A673 (cell line): ENCODE results near the gene BCS1L. TPM values are rescaled to one million over a fixed set of nuclear protein-coding genes. Genes with fewer than 3 reads are reported as not detected.

Source experiments
- BruUV-seq: library from RNA; stranded (reverse); fragments of 400-500 nt; replicated peaks from 2 replicates; lab custom pipeline; 2021; lab: Mats Ljungman, UMichigan
- CTCF ChIA-PET: fragments of 300-600 bp; sonication (Branson Sonifier 250); formaldehyde crosslinking; loops from one replicate; lab custom pipeline; 2022; ENCODE audit warnings: antibody characterized with exemption; lab: Charles Lee
- POLR2A ChIA-PET: fragments of 300-600 bp; sonication (Branson Sonifier 250); formaldehyde crosslinking; loops from one replicate; lab custom pipeline; 2022; ENCODE audit warnings: antibody characterized with exemption; ENCODE audit not compliant: low non-redundant PET; lab: Charles Lee
- DNase-seq: peaks from one replicate; pipeline ENCODE4 v3.0.0-alpha.2; 2015; ENCODE audit warnings: low spot score
- H3K27ac ChIP-seq: fragments of 200-600 bp; sonication (generic); 2 replicates; pipeline ENCODE4 v1.5.1; 2016; ENCODE audit warnings: mixed run types, low read depth, mild to moderate bottlenecking, mixed read lengths, antibody characterized with exemption, low read length; ENCODE audit not compliant: poor library complexity, severe bottlenecking
- H3K27me3 ChIP-seq: fragments of 200-600 bp; sonication (generic); replicated peaks from 2 replicates; pipeline ENCODE4 v1.6.1; 2017; ENCODE audit warnings: mixed run types, low read depth, mild to moderate bottlenecking, mixed read lengths, antibody characterized with exemption, low read length; ENCODE audit not compliant: insufficient read depth, poor library complexity
- H3K36me3 ChIP-seq: fragments of 200-600 bp; sonication (generic); 2 replicates; pipeline ENCODE4 v1.6.1; 2016; ENCODE audit warnings: mixed run types, mild to moderate bottlenecking, mixed read lengths, antibody characterized with exemption, low read length; ENCODE audit not compliant: insufficient read depth, poor library complexity, severe bottlenecking
- H3K4me1 ChIP-seq: fragments of 200-600 bp; sonication (generic); 2 replicates; pipeline ENCODE4 v1.6.1; 2017; ENCODE audit warnings: mixed run types, mild to moderate bottlenecking, mixed read lengths, antibody characterized with exemption, low read length; ENCODE audit not compliant: insufficient read depth, poor library complexity, severe bottlenecking
- H3K4me3 ChIP-seq: fragments of 200-600 bp; sonication (generic); 2 replicates; pipeline ENCODE4 v1.5.1; 2016; ENCODE audit warnings: low read depth, mixed run types, mild to moderate bottlenecking, mixed read lengths, low read length; ENCODE audit not compliant: poor library complexity, severe bottlenecking
- H3K9me3 ChIP-seq: fragments of 200-600 bp; sonication (generic); 2 replicates; pipeline ENCODE4 v1.6.1; 2016; ENCODE audit warnings: mixed run types, low read depth, mild to moderate bottlenecking, mixed read lengths, antibody characterized with exemption, low read length; ENCODE audit not compliant: poor library complexity, severe bottlenecking
- CTCF ChIP-seq: fragments of 300-800, 200-600 bp; sonication (generic); conservative IDR thresholded peaks from 2 replicates; pipeline ENCODE4 v1.5.1; 2017; ENCODE audit warnings: low read depth, mild to moderate bottlenecking, antibody characterized with exemption, low read length, moderate library complexity, mixed read lengths
- EZH2 ChIP-seq: fragments of 200-600 bp; sonication (generic); IDR thresholded peaks from 2 replicates; pipeline ENCODE4 v1.6.1; 2017; ENCODE audit warnings: borderline replicate concordance, low read depth, mild to moderate bottlenecking, mixed read lengths, antibody characterized with exemption, low read length; ENCODE audit not compliant: poor library complexity, severe bottlenecking
- intact Hi-C: fragments of 100-400 bp; cut with micrococcal nuclease; formaldehyde crosslinking; loops from one replicate; pipeline ENCODE4 v1.10.0; 2022; ENCODE audit not compliant: unreplicated experiment
- total RNA-seq: library from RNA; stranded (reverse); gene quantifications from 2 replicates; pipeline ENCODE4 v1.2.3, GENCODE V29; 2021

Gene BCS1L
- total RNA-seq, 1 experiment from 2014 or later = 74.1 TPM

- DNase-seq = no peak
- H3K27me3 ChIP-seq = no peaks in the 10 kb centered on the region
- no peak overlapping the region for H3K4me3 ChIP-seq
- no peaks in the 10 kb centered on the region for H3K4me1 ChIP-seq
- TF ChIP-seq CTCF = no peak
- no peak for TF ChIP-seq EZH2
- intact Hi-C loops = loop anchor here (5.0 kb wide), 2 partner anchors 238 to 353 kb away; partner anchors contain the start of gene TMBIM1
- no TSS peak for BruUV-seq
- H3K27ac ChIP-seq = no peak overlapping the region
- CTCF ChIA-PET = no interaction called here
- H3K9me3 ChIP-seq = no peaks in the 10 kb centered on the region
- peaks cover 85% of the 10 kb centered on the region for H3K36me3 ChIP-seq
- POLR2A ChIA-PET = no interaction called here
These were observed 14.4 kb upstream of the BCS1L start for GRCh38 chr2:218645126-218645525.

DNA sequence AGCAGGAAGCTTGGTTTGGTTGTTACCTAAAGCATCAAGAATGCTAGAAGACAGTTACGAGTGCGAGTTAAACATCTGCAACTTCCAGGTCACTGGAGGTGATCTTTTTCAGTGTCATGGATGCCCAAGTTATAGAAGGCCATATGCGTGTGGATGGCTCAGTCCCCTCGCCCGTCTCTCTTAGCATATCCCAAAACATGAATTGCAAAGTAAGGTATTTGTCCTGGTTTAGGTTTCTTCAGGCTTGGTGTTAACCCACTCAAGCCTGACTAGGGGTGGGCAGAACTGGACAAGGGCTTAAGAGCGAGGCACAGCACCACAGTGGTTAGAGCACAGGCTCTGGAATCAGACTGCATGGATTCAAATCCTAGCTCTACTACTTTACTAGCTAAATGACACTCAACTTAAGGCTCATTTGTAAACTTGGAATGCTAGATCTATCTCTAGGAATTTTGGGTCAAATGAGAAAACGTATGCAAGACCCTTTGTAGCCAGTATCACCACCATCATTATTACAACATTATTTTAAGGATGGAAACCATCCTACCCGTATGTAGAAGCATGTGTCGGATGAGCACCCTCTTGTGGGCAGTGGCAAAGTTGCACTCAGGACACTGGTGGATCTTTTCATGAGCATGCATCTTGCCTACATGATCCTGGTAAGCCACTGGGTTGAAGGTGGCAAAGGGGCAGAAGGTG, 11.2 kb upstream of the BCS1L start:
- H3K27ac ChIP-seq = no peak overlapping the region
- peak; percentile 72 for DNase-seq
- TF ChIP-seq CTCF (peak; percentile 93), EZH2 (no peak)
- H3K9me3 ChIP-seq = no peaks in the 10 kb centered on the region
- H3K4me3 ChIP-seq = no peak overlapping the region
- ChIA-PET POLR2A (interaction anchor here (0.6 kb wide), 1 partner anchor 35 kb away, joined by 5 read pairs; no protein-coding TSS in a partner anchor), CTCF (interaction anchor here (0.6 kb wide), 1 partner anchor 23 kb away, joined by 3 read pairs; the partner anchor contains the start of genes RNF25 and STK36)
- H3K27me3 ChIP-seq = no peaks in the 10 kb centered on the region
- peaks cover 84% of the 10 kb centered on the region for H3K36me3 ChIP-seq
- BruUV-seq = no TSS peak
- no peaks in the 10 kb centered on the region for H3K4me1 ChIP-seq
- intact Hi-C loops = loop anchor here (1.0 to 5.0 kb wide), 3 partner anchors 241 to 376 kb away; partner anchors contain the start of gene TMBIM1

DNA sequence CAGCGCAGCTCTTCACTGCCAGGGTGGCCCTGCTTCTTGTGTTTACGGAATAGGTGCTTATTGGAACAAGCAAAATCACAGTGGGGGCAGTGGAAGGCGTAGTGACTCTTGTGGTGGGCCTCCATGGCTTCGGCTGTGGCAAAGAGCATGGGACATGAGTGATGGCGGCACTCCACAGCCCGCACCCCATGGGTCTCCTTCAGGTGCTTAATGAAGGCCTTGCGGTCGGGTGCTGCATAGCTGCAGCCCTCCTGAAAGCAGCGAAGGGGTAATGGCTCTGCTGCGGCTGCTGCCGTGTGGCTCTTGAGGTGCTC, 10.7 kb upstream of the BCS1L start:
- Histone ChIP-seq H3K4me3 (no peak overlapping the region), H3K27ac (no peak overlapping the region), H3K9me3 (no peaks in the 10 kb centered on the region), H3K4me1 (no peaks in the 10 kb centered on the region), H3K36me3 (peaks cover 84% of the 10 kb centered on the region), H3K27me3 (no peaks in the 10 kb centered on the region)
- intact Hi-C loops = loop anchor here (1.0 to 5.0 kb wide), 3 partner anchors 241 to 376 kb away; partner anchors contain the start of gene TMBIM1
- no TSS peak for BruUV-seq
- POLR2A ChIA-PET = no interaction called here
- CTCF ChIA-PET = no interaction called here
- TF ChIP-seq EZH2 (no peak), CTCF (0 out of 2 replicates have a peak, but pooled peaks have one; percentile 32)
- DNase-seq = no peak
